ENCODE data around the gene CFAP119.

Gene CFAP119

DNA sequence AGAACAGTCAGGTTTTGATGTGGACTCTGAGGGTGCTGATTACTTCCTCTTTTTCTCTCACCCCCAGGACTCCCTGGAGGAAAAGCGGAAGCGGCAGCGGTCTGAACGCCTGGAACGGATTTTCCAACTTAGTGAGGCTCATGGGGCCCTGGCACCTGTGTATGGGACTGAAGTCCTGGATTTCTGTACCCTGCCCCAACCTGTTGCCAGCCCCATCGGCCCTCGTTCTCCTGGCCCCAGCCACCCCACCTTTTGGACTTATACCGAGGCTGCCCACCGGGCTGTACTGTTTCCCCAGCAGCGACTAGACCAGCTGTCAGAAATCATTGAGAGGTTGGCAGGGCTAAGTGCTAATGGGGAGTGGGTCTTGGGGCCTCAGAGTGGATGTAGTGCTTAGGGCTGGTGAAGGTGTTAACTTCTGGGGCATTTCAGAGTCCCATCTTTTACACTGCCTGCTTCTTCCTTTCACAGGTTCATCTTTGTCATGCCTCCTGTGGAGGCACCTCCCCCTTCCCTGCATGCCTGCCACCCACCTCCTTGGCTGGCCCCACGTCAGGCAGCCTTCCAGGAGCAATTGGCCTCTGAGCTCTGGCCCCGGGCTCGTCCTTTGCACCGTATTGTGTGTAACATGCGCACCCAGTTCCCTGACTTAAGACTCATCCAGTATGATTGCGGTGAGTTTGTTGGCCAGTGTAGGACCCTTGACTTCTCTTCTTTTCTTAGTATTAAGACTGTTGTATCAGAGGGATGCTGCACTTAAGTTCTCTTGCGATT, 32.8 kb downstream of the CFAP119 start:
- no peak overlapping the region for H2AFZ ChIP-seq (ENCODE audit: low read depth, low read length, severe bottlenecking)
- no peak overlapping the region for H3K27ac ChIP-seq (ENCODE audit: low read depth, low read length)
- H3K9ac ChIP-seq (ENCODE audit: low read length), result no peak overlapping the region
- H4K20me1 ChIP-seq (ENCODE audit: low read depth, low read length), result no peaks in the 10 kb centered on the region; the same call in 1 of the 2 replicates
- H3K27me3 ChIP-seq (ENCODE audit: low read length), result no peaks in the 10 kb centered on the region
- no peaks in the 10 kb centered on the region for H3K9me2 ChIP-seq (replicated peaks; ENCODE audit: insufficient read depth, low read length)
- no peaks in the 10 kb centered on the region for H3K9me3 ChIP-seq (ENCODE audit: insufficient read depth, low read length)
- H3K79me2 ChIP-seq (ENCODE audit: insufficient read depth, low read length), result peaks cover 11% of the 10 kb centered on the region
- TF ChIP-seq, protein P1, sequence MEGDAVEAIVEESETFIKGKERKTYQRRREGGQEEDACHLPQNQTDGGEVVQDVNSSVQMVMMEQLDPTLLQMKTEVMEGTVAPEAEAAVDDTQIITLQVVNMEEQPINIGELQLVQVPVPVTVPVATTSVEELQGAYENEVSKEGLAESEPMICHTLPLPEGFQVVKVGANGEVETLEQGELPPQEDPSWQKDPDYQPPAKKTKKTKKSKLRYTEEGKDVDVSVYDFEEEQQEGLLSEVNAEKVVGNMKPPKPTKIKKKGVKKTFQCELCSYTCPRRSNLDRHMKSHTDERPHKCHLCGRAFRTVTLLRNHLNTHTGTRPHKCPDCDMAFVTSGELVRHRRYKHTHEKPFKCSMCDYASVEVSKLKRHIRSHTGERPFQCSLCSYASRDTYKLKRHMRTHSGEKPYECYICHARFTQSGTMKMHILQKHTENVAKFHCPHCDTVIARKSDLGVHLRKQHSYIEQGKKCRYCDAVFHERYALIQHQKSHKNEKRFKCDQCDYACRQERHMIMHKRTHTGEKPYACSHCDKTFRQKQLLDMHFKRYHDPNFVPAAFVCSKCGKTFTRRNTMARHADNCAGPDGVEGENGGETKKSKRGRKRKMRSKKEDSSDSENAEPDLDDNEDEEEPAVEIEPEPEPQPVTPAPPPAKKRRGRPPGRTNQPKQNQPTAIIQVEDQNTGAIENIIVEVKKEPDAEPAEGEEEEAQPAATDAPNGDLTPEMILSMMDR (IDR thresholded peaks at IDR 0.05; ENCODE audit: insufficient read depth, low read length, poor library complexity, severe bottlenecking), result no peak
- TF ChIP-seq EZH2phosphoT487 (conservative IDR thresholded peaks at IDR 0.05; ENCODE audit: low read length), result no peak
- H3K4me2 ChIP-seq (ENCODE audit: low read depth, low read length, poor library complexity, severe bottlenecking), result no peak overlapping the region
- no peak overlapping the region for H3K4me3 ChIP-seq (ENCODE audit: insufficient read depth, low read length, poor library complexity, severe bottlenecking)
- no peaks in the 10 kb centered on the region for H3F3A ChIP-seq (ENCODE audit: insufficient read depth)
- peaks cover 18% of the 10 kb centered on the region for H3K36me3 ChIP-seq (ENCODE audit: low read length)

DNA sequence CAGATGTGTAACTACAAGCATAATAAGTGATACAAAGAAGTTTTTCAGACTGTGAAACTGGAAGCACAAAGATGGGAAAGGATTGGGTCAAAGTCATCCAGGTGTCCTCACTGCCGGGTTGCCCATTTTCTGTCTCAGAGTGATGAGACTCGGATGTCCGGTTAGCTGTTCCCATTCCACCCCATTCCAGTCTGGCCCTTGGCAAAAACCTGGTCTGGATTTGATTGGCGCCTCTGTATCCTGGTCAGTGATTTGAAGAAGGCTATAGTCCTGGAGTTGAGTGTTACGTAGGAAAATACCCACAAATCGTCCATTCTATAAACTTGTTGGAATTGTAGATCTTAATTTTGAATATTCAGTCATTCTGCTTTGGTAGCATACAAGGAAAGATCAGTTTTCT, 33.5 kb downstream of the CFAP119 start:
- Histone ChIP-seq H3F3A (ENCODE audit: insufficient read depth) (no peaks in the 10 kb centered on the region), H3K9ac (ENCODE audit: low read length) (no peak overlapping the region), H2AFZ (ENCODE audit: low read depth, low read length, severe bottlenecking) (no peak overlapping the region), H3K27me3 (ENCODE audit: low read length) (no peaks in the 10 kb centered on the region), H3K36me3 (ENCODE audit: low read length) (peaks cover 21% of the 10 kb centered on the region), H3K4me3 (ENCODE audit: insufficient read depth, low read length, poor library complexity, severe bottlenecking) (no peak overlapping the region), H3K79me2 (ENCODE audit: insufficient read depth, low read length) (peaks cover 11% of the 10 kb centered on the region), H4K20me1 (ENCODE audit: low read depth, low read length) (no peaks in the 10 kb centered on the region; the same call in 1 of the 2 replicates), H3K27ac (ENCODE audit: low read depth, low read length) (no peak overlapping the region), H3K9me2 (replicated peaks; ENCODE audit: insufficient read depth, low read length) (no peaks in the 10 kb centered on the region), H3K4me2 (ENCODE audit: low read depth, low read length, poor library complexity, severe bottlenecking) (no peak overlapping the region), H3K9me3 (ENCODE audit: insufficient read depth, low read length) (no peaks in the 10 kb centered on the region)
- TF ChIP-seq, protein P1 (IDR thresholded peaks at IDR 0.05; ENCODE audit: insufficient read depth, low read length, poor library complexity, severe bottlenecking), result no peak
- TF ChIP-seq EZH2phosphoT487 (conservative IDR thresholded peaks at IDR 0.05; ENCODE audit: low read length), result no peak

DNA sequence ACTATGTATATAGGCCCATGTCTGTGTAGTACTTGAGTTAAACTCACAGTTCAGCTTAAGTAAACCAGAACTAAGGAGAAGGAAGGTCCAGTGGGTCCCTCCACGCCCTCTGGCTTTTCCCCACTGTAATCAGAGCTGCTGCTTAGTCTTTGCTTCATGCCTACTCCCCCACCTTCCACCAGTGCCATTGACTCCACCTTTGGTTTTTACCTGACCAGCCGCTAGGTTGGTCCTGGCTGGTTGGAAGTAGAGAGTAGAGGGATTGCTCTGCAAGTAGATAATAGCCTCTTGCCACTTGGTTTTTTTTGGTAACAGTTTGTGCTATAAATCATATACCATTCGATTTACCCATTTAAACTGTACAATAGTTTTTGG, 36.5 kb downstream of the CFAP119 start:
- TF ChIP-seq EZH2phosphoT487 (conservative IDR thresholded peaks at IDR 0.05; ENCODE audit: low read length), result no peak
- TF ChIP-seq, protein P1 (IDR thresholded peaks at IDR 0.05; ENCODE audit: insufficient read depth, low read length, poor library complexity, severe bottlenecking), result no peak
- Histone ChIP-seq H4K20me1 (ENCODE audit: low read depth, low read length) (no peaks in the 10 kb centered on the region; the same call in 1 of the 2 replicates), H3K4me2 (ENCODE audit: low read depth, low read length, poor library complexity, severe bottlenecking) (no peak overlapping the region), H3F3A (ENCODE audit: insufficient read depth) (no peaks in the 10 kb centered on the region), H3K79me2 (ENCODE audit: insufficient read depth, low read length) (peaks cover 20% of the 10 kb centered on the region), H3K4me3 (ENCODE audit: insufficient read depth, low read length, poor library complexity, severe bottlenecking) (no peak overlapping the region), H2AFZ (ENCODE audit: low read depth, low read length, severe bottlenecking) (no peak overlapping the region), H3K27ac (ENCODE audit: low read depth, low read length) (no peak overlapping the region), H3K27me3 (ENCODE audit: low read length) (no peaks in the 10 kb centered on the region), H3K9ac (ENCODE audit: low read length) (no peak overlapping the region), H3K9me3 (ENCODE audit: insufficient read depth, low read length) (no peaks in the 10 kb centered on the region), H3K36me3 (ENCODE audit: low read length) (peaks cover 25% of the 10 kb centered on the region), H3K9me2 (replicated peaks; ENCODE audit: insufficient read depth, low read length) (no peaks in the 10 kb centered on the region)

All from SU-DHL-6 (cell line).